Mucosa of descending colon (tissue), 3 donors: Measurements from ENCODE around the gene ATP2A1. TPM values are rescaled to one million over a fixed set of nuclear protein-coding genes. Genes with fewer than 3 reads are reported as not detected.

Experiments used
- ATAC-seq: fragments of 200-7000 bp; cut with Tn5 transposase; one replicate; pipeline ENCODE4 v1.9.1; 2020; ENCODE audit warnings: mild to moderate bottlenecking, moderate library complexity
- DNase-seq, 3 donors: peaks; one replicate each; pipeline ENCODE4 v3.0.0-alpha.2; 2020
- H3K36me3 ChIP-seq: fragments of 200-600 bp; one replicate; pipeline ENCODE4 v1.8.0; 2021; ENCODE audit warnings: low read depth, mild to moderate bottlenecking
- H3K4me1 ChIP-seq: fragments of 200-600 bp; one replicate; pipeline ENCODE4 v1.8.0; 2021; ENCODE audit warnings: low read depth, mild to moderate bottlenecking
- H3K4me3 ChIP-seq: fragments of 200-600 bp; one replicate; pipeline ENCODE4 v1.8.0; 2021; ENCODE audit warnings: mild to moderate bottlenecking
- H3K9me3 ChIP-seq: fragments of 200-600 bp; one replicate; pipeline ENCODE4 v1.8.0; 2021; ENCODE audit warnings: mild to moderate bottlenecking
- intact Hi-C, 2 donors: fragments of 100-400 bp; cut with DNase I in 1 of 2; cut with micrococcal nuclease in 1 of 2; formaldehyde crosslinking; loops; one replicate each; pipeline versions ENCODE4 v1.11.0 to v1.11.1; 2022; cut with DNase I, micrococcal nuclease
- microRNA-seq: library from miRNA; unstranded; fragments of <30 nt; microRNA quantifications from one replicate; pipeline ENCODE4, GENCODE V29; 2019
- total RNA-seq, 3 donors: library from RNA; stranded (reverse); fragmentation: NEBNext Ultra II Directional in 2 of 3; extraction: Animal tissue kit (Norgen Biotek cat#: 25700) in 2 of 3; gene quantifications; one replicate each; pipeline versions ENCODE4 v1.2.1 to v1.2.4, GENCODE V29; 2021 to 2023
- TF ChIP-seq, protein P1 (sequence below): fragments of 200-600 bp; IDR thresholded peaks from one replicate; pipeline ENCODE4 v1.8.0; 2022; ENCODE audit warnings: antibody characterized with exemption, mild to moderate bottlenecking
- donor health status: DM: no; HTN: no; CAD: no; lungs with moderate emphysema.
- donor health status: DM: no; HTN: no; CAD: no.
- donor health status: DM: no; HTN: yes; CAD: no.

The ATP2A1 gene
- total RNA-seq, 3 donors from 2014 or later = 0.96 to 1.7 (median 1.6) TPM

- TF ChIP-seq, protein P1, sequence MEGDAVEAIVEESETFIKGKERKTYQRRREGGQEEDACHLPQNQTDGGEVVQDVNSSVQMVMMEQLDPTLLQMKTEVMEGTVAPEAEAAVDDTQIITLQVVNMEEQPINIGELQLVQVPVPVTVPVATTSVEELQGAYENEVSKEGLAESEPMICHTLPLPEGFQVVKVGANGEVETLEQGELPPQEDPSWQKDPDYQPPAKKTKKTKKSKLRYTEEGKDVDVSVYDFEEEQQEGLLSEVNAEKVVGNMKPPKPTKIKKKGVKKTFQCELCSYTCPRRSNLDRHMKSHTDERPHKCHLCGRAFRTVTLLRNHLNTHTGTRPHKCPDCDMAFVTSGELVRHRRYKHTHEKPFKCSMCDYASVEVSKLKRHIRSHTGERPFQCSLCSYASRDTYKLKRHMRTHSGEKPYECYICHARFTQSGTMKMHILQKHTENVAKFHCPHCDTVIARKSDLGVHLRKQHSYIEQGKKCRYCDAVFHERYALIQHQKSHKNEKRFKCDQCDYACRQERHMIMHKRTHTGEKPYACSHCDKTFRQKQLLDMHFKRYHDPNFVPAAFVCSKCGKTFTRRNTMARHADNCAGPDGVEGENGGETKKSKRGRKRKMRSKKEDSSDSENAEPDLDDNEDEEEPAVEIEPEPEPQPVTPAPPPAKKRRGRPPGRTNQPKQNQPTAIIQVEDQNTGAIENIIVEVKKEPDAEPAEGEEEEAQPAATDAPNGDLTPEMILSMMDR = no peak
- Histone ChIP-seq H3K4me1 (peaks cover 15% of the 10 kb centered on the region), H3K4me3 (peak overlapping the region; percentile 85), H3K36me3 (peaks cover 5% of the 10 kb centered on the region), H3K9me3 (no peaks in the 10 kb centered on the region)
- peak; percentile 40 to 81 (median 53) for DNase-seq
- no peak for ATAC-seq
- intact Hi-C loops = no loop called here
These were observed 73.2 kb downstream of the ATP2A1 start for GRCh38 chr16:28951410-28951943.

Small RNA genes within 50 kb of the gene (microRNA-seq; reads per million reads assigned to microRNA genes)
- not detected for gene MIR4721

Other genes with a start within 250 kb of the ATP2A1 start
- 10 to 100 TPM in 1 of 3 donors, 1 to 10 TPM in 1, under 1 TPM in 1; 0.92 to 10.1 (median 1.2) TPM for gene NPIPB8, start 240.4 kb upstream of the ATP2A1 start, total RNA-seq
- gene EIF3C, start 167.0 kb upstream of the ATP2A1 start, total RNA-seq = 100 to 1,000 TPM; 298 to 526 (median 426) TPM
- gene NPIPB9, start 126.7 kb upstream of the ATP2A1 start, total RNA-seq = 1 to 10 TPM; 4.1 to 6.4 (median 4.4) TPM
- 100 to 1,000 TPM; 102 to 108 (median 107) TPM for gene ATXN2L, start 55.5 kb upstream of the ATP2A1 start, total RNA-seq
- 100 to 1,000 TPM; 182 to 248 (median 220) TPM for gene TUFM, start 32.1 kb upstream of the ATP2A1 start, total RNA-seq
- 100 to 1,000 TPM in 1 of 3 donors, 10 to 100 TPM in 2; 83.5 to 107 (median 89.7) TPM for gene SH2B1, start 14.6 kb upstream of the ATP2A1 start, total RNA-seq
- gene RABEP2, start 46.8 kb downstream of the ATP2A1 start, total RNA-seq = 10 to 100 TPM; 35.1 to 43.2 (median 35.7) TPM
- under 1 TPM; 0.29 to 0.65 (median 0.38) TPM for gene CD19, start 53.5 kb downstream of the ATP2A1 start, total RNA-seq
- 10 to 100 TPM; 45.0 to 57.9 (median 50.9) TPM for gene NFATC2IP, start 72.4 kb downstream of the ATP2A1 start, total RNA-seq
- gene SPNS1, start 96.3 kb downstream of the ATP2A1 start, total RNA-seq = 10 to 100 TPM; 28.2 to 31.0 (median 30.3) TPM
- 10 to 100 TPM in 2 of 3 donors, 1 to 10 TPM in 1; 8.5 to 13.0 (median 11.6) TPM for gene LAT, start 106.6 kb downstream of the ATP2A1 start, total RNA-seq